PFSK-1 (cell line): ENCODE data around the gene RPS4Y1.

Experiments used
- FOXP2 ChIP-seq: optimal IDR thresholded peaks from 2 replicates; pipeline ENCODE3; 2011; ENCODE audit warnings: borderline replicate concordance, control low read depth, inconsistent platforms; ENCODE audit not compliant: insufficient read depth; ENCODE audit errors: extremely low read length, extremely low read depth
- POLR2AphosphoS5 ChIP-seq: IDR thresholded peaks from 2 replicates; pipeline ENCODE4 v1.6.1; 2012; ENCODE audit warnings: low read depth, mild to moderate bottlenecking, control low read depth, low read length, moderate library complexity
- SIN3A ChIP-seq: IDR thresholded peaks from 2 replicates; pipeline ENCODE4 v1.6.1; 2012; ENCODE audit warnings: mild to moderate bottlenecking, low read length, moderate library complexity, borderline replicate concordance; ENCODE audit not compliant: insufficient read depth
- TAF1 ChIP-seq: IDR thresholded peaks from 2 replicates; pipeline ENCODE4 v1.6.1; 2012; ENCODE audit warnings: low read length, control low read depth, borderline replicate concordance; ENCODE audit not compliant: insufficient read depth
- TF ChIP-seq, protein P1 (sequence below), 2 experiments: IDR thresholded peaks; 2 replicates each; pipeline versions ENCODE4 v1.6.1 to v1.8.0; 2011 to 2012; ENCODE audit warnings: low read depth in 2 of 2, low read length in 2 of 2, control low read depth in 1 of 2, inconsistent platforms in 1 of 2, mild to moderate bottlenecking in 1 of 2, moderate library complexity in 1 of 2; ENCODE audit not compliant: insufficient read depth in 1 of 2

DNA sequence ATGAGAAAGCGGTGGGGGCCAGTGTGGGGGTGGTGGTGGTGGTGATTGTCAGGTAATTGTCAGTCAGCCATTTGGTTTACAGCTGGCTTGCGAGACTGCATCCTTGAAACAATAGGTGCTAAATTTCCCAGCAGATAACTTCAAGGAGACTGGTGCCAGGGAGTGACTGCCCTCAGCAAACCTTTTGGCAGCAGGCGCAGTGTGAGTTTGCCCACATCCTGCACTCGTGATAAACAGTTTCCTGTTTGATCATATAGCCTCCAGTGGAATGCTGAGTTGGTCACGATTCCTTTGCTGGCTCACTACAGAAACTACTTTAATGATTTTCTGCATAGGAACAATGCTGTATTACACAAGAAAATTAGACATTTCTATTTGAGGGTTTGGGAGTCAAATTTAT, 46.0 kb downstream of the RPS4Y1 start:
- TF ChIP-seq, protein P1, sequence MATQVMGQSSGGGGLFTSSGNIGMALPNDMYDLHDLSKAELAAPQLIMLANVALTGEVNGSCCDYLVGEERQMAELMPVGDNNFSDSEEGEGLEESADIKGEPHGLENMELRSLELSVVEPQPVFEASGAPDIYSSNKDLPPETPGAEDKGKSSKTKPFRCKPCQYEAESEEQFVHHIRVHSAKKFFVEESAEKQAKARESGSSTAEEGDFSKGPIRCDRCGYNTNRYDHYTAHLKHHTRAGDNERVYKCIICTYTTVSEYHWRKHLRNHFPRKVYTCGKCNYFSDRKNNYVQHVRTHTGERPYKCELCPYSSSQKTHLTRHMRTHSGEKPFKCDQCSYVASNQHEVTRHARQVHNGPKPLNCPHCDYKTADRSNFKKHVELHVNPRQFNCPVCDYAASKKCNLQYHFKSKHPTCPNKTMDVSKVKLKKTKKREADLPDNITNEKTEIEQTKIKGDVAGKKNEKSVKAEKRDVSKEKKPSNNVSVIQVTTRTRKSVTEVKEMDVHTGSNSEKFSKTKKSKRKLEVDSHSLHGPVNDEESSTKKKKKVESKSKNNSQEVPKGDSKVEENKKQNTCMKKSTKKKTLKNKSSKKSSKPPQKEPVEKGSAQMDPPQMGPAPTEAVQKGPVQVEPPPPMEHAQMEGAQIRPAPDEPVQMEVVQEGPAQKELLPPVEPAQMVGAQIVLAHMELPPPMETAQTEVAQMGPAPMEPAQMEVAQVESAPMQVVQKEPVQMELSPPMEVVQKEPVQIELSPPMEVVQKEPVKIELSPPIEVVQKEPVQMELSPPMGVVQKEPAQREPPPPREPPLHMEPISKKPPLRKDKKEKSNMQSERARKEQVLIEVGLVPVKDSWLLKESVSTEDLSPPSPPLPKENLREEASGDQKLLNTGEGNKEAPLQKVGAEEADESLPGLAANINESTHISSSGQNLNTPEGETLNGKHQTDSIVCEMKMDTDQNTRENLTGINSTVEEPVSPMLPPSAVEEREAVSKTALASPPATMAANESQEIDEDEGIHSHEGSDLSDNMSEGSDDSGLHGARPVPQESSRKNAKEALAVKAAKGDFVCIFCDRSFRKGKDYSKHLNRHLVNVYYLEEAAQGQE (IDR thresholded peaks at IDR 0.05; ENCODE audit: insufficient read depth in 1 of 2, low read depth in 2 of 2, low read length in 2 of 2), result no peak
- TF ChIP-seq POLR2AphosphoS5 (no peak), TAF1 (no peak), SIN3A (no peak), FOXP2 (no peak)
